Astrocyte (in vitro differentiated cells and primary cell): ENCODE measurements around the gene MFNG. TPM values are rescaled to one million over a fixed set of nuclear protein-coding genes. Genes with fewer than 3 reads are reported as not detected.
A peak's percentile ranks its signal among the peaks of the same experiment; 100 is the strongest.

ENCODE experiments used
- DNase-seq: peaks from one replicate; pipeline ENCODE4 v3.0.0-alpha.2; 2010; ENCODE audit warnings: low read depth
- FAIRE-seq: peaks from 2 replicates; lab custom pipeline; 2011; peaks lifted over from hg19 to GRCh38; lab: Jason Lieb, UNC
- H2AFZ ChIP-seq: 2 replicates; pipeline ENCODE4 v1.6.0; 2012; ENCODE audit warnings: low read depth, low read length, inconsistent platforms
- H3K27ac ChIP-seq: 2 replicates; pipeline ENCODE4 v1.5.1; 2011; ENCODE audit warnings: low read depth, low read length, inconsistent platforms
- H3K27me3 ChIP-seq: 2 replicates; pipeline ENCODE4 v1.6.0; 2011; ENCODE audit warnings: low read length, inconsistent platforms; ENCODE audit not compliant: insufficient read depth
- H3K36me3 ChIP-seq: 2 replicates; pipeline ENCODE4 v1.5.1; 2011; ENCODE audit warnings: low read length, inconsistent platforms; ENCODE audit not compliant: insufficient read depth
- H3K4me1 ChIP-seq: 2 replicates; pipeline ENCODE4 v1.5.1; 2011; ENCODE audit warnings: low read length, inconsistent platforms; ENCODE audit not compliant: insufficient read depth
- H3K4me2 ChIP-seq: 2 replicates; pipeline ENCODE4 v1.6.0; 2012; ENCODE audit warnings: low read length, inconsistent platforms
- H3K4me3 ChIP-seq: 2 replicates; pipeline ENCODE4 v1.5.1; 2011; ENCODE audit warnings: low read depth, mild to moderate bottlenecking, low read length, inconsistent platforms; ENCODE audit not compliant: insufficient read depth
- H3K79me2 ChIP-seq: 2 replicates; pipeline ENCODE4 v1.6.0; 2012; ENCODE audit warnings: mild to moderate bottlenecking, low read length, inconsistent platforms; ENCODE audit not compliant: insufficient read depth
- H3K9ac ChIP-seq: 2 replicates; pipeline ENCODE4 v1.6.0; 2012; ENCODE audit warnings: mild to moderate bottlenecking, low read length, inconsistent platforms
- H3K9me3 ChIP-seq: 2 replicates; pipeline ENCODE4 v1.5.1; 2012; ENCODE audit warnings: low read depth, mild to moderate bottlenecking, low read length, inconsistent platforms; ENCODE audit not compliant: insufficient read depth
- H4K20me1 ChIP-seq: 2 replicates; pipeline ENCODE4 v1.6.0; 2012; ENCODE audit warnings: low read length, inconsistent platforms; ENCODE audit not compliant: insufficient read depth
- H3K27ac Mint-ChIP-seq: one replicate; pipeline ENCODE4 v1.8.0; 2021; ENCODE audit warnings: mild to moderate bottlenecking, mixed read lengths; ENCODE audit not compliant: unreplicated experiment
- H3K27me3 Mint-ChIP-seq: one replicate; pipeline ENCODE4 v1.8.0; 2021; ENCODE audit warnings: low read depth, mixed read lengths; ENCODE audit not compliant: unreplicated experiment
- H3K36me3 Mint-ChIP-seq: one replicate; pipeline ENCODE4 v1.8.0; 2021; ENCODE audit warnings: low read depth, mixed read lengths; ENCODE audit not compliant: unreplicated experiment
- H3K4me1 Mint-ChIP-seq: one replicate; pipeline ENCODE4 v1.8.0; 2021; ENCODE audit warnings: low read depth, mixed read lengths; ENCODE audit not compliant: unreplicated experiment
- H3K4me3 Mint-ChIP-seq: one replicate; pipeline ENCODE4 v1.8.0; 2021; ENCODE audit warnings: mild to moderate bottlenecking, moderate library complexity, mixed read lengths; ENCODE audit not compliant: unreplicated experiment
- H3K9me3 Mint-ChIP-seq: one replicate; pipeline ENCODE4 v1.8.0; 2021; ENCODE audit warnings: mild to moderate bottlenecking, mixed read lengths; ENCODE audit not compliant: unreplicated experiment
- CTCF ChIP-seq: IDR thresholded peaks from 2 replicates; pipeline ENCODE4 v1.5.1; 2011; ENCODE audit warnings: low read depth, mild to moderate bottlenecking, inconsistent platforms, low read length, moderate library complexity; ENCODE audit not compliant: insufficient read depth
- EZH2 ChIP-seq: IDR thresholded peaks from 2 replicates; pipeline ENCODE4 v1.6.1; 2012; ENCODE audit warnings: mild to moderate bottlenecking, low read length, inconsistent platforms; ENCODE audit not compliant: insufficient read depth
- total RNA-seq: library from RNA; stranded (reverse); gene quantifications from 2 replicates; pipeline ENCODE4 v1.2.1, GENCODE V29; 2021

MFNG gene
- total RNA-seq, 1 donor from 2014 or later, result 1.4 TPM

- no peak overlapping the region for H3K4me2 ChIP-seq
- H3K9me3 ChIP-seq, result no peaks in the 10 kb centered on the region
- no peak overlapping the region for H3K9ac ChIP-seq
- no peaks in the 10 kb centered on the region for H3K36me3 ChIP-seq
- Mint-ChIP-seq H3K36me3 (no peaks in the 10 kb centered on the region), H3K4me3 (no peak overlapping the region), H3K4me1 (no peaks in the 10 kb centered on the region), H3K27me3 (peaks cover 39% of the 10 kb centered on the region), H3K9me3 (no peaks in the 10 kb centered on the region), H3K27ac (no peak overlapping the region)
- peak; percentile 22 for DNase-seq
- FAIRE-seq, result no peak
- peaks cover 22% of the 10 kb centered on the region for H3K27me3 ChIP-seq
- no peaks in the 10 kb centered on the region for H4K20me1 ChIP-seq
- no peak overlapping the region for H3K27ac ChIP-seq
- H3K4me3 ChIP-seq, result no peak overlapping the region
- no peak for TF ChIP-seq CTCF
- TF ChIP-seq EZH2, result no peak
- H3K4me1 ChIP-seq, result peaks cover 3% of the 10 kb centered on the region
- H2AFZ ChIP-seq, result no peak overlapping the region
- H3K79me2 ChIP-seq, result no peaks in the 10 kb centered on the region
Measured at GRCh38 chr22:37462983-37463382, 23.2 kb downstream of the MFNG start.

GRCh38 chr22:37462436-37462835 is 23.7 kb downstream of the MFNG start:
- no peaks in the 10 kb centered on the region for H3K9me3 ChIP-seq
- H3K4me2 ChIP-seq, result no peak overlapping the region
- peaks cover 20% of the 10 kb centered on the region for H3K27me3 ChIP-seq
- TF ChIP-seq EZH2, result no peak
- no peak for TF ChIP-seq CTCF
- no peak overlapping the region for H3K4me3 ChIP-seq
- Mint-ChIP-seq H3K4me1 (no peaks in the 10 kb centered on the region), H3K27me3 (peaks cover 42% of the 10 kb centered on the region), H3K36me3 (no peaks in the 10 kb centered on the region), H3K9me3 (no peaks in the 10 kb centered on the region), H3K4me3 (no peak overlapping the region), H3K27ac (no peak overlapping the region)
- no peak for DNase-seq
- no peak overlapping the region for H3K9ac ChIP-seq
- H4K20me1 ChIP-seq, result no peaks in the 10 kb centered on the region
- no peaks in the 10 kb centered on the region for H3K36me3 ChIP-seq
- no peaks in the 10 kb centered on the region for H3K79me2 ChIP-seq
- H2AFZ ChIP-seq, result no peak overlapping the region
- no peak overlapping the region for H3K27ac ChIP-seq
- no peak for FAIRE-seq
- H3K4me1 ChIP-seq, result peaks cover 3% of the 10 kb centered on the region

- H3K4me1 ChIP-seq, result peaks cover 3% of the 10 kb centered on the region
- peaks cover 15% of the 10 kb centered on the region for H3K27me3 ChIP-seq
- H3K9me3 ChIP-seq, result no peaks in the 10 kb centered on the region
- Mint-ChIP-seq H3K27ac (no peak overlapping the region), H3K9me3 (no peaks in the 10 kb centered on the region), H3K27me3 (peaks cover 43% of the 10 kb centered on the region), H3K36me3 (no peaks in the 10 kb centered on the region), H3K4me1 (peaks cover 2% of the 10 kb centered on the region), H3K4me3 (no peak overlapping the region)
- no peak for TF ChIP-seq CTCF
- TF ChIP-seq EZH2, result no peak
- H2AFZ ChIP-seq, result no peak overlapping the region
- H3K4me3 ChIP-seq, result no peak overlapping the region
- H3K79me2 ChIP-seq, result no peaks in the 10 kb centered on the region
- H3K36me3 ChIP-seq, result no peaks in the 10 kb centered on the region
- FAIRE-seq, result no peak
- DNase-seq, result no peak
- no peaks in the 10 kb centered on the region for H4K20me1 ChIP-seq
- no peak overlapping the region for H3K9ac ChIP-seq
- H3K4me2 ChIP-seq, result no peak overlapping the region
- no peak overlapping the region for H3K27ac ChIP-seq
Measured at GRCh38 chr22:37461961-37462360, 24.2 kb downstream of the MFNG start.
